ENCODE results near the gene FAM241A. TPM values are rescaled to one million over a fixed set of nuclear protein-coding genes. Genes with fewer than 3 reads are reported as not detected.
"Not testable (repeated sequence)": the region's sequence is repeated elsewhere in the genome, so short reads cannot be mapped to it uniquely, and the experiment has no call there.

FAM241A gene
- total and polyA plus RNA-seq, 9 donors: 1.0 to 4.9 (median 2.2) TPM

GRCh38 chr4:112152521-112152920 lies 7.3 kb downstream of the FAM241A start:
- no peak for DNase-seq
- WGBS, 3 donors: 78 to 91% (median 89%) methylated on average over 6 of the region's 6 CpGs
- Histone ChIP-seq H3K9me3 (no peaks in the 10 kb centered on the region), H3K27me3 (no peaks in the 10 kb centered on the region), H3K27ac (no peak overlapping the region), H3K36me3 (no peaks in the 10 kb centered on the region), H3K4me3 (no peak overlapping the region), H3K4me1 (ENCODE audit: insufficient read depth) (peaks cover 1% of the 10 kb centered on the region)
- TF ChIP-seq EP300 (IDR thresholded peaks at IDR 0.05): no peak
- intact Hi-C loops (cut with DNase I): no loop called here

- 77 to 86% (median 81%) methylated on average over 4 of the region's 4 CpGs for WGBS, 3 donors
- intact Hi-C loops (cut with DNase I): no loop called here
- TF ChIP-seq POLR2A (IDR thresholded peaks at IDR 0.05): no peak
- no peak for TF ChIP-seq CTCF (IDR thresholded peaks at IDR 0.05)
- TF ChIP-seq EP300 (IDR thresholded peaks at IDR 0.05): no peak
- no peak overlapping the region for H3K4me3 ChIP-seq
- DNase-seq: no peak
- H3K27me3 ChIP-seq: no peaks in the 10 kb centered on the region
- no peak overlapping the region for H3K27ac ChIP-seq
- no peaks in the 10 kb centered on the region for H3K36me3 ChIP-seq
- no peaks in the 10 kb centered on the region for H3K9me3 ChIP-seq
- H3K4me1 ChIP-seq (ENCODE audit: insufficient read depth): no peaks in the 10 kb centered on the region
Observed at GRCh38 chr4:112153211-112153791, 8.0 kb downstream of the FAM241A start.

GRCh38 chr4:112156112-112156511 lies 10.9 kb downstream of the FAM241A start:
- no peak for DNase-seq
- Histone ChIP-seq H3K4me1 (ENCODE audit: insufficient read depth) (no peaks in the 10 kb centered on the region), H3K4me3 (no peak overlapping the region), H3K27me3 (no peaks in the 10 kb centered on the region), H3K9me3 (no peaks in the 10 kb centered on the region), H3K36me3 (no peaks in the 10 kb centered on the region), H3K27ac (no peak overlapping the region)
- TF ChIP-seq POLR2A (IDR thresholded peaks at IDR 0.05) (no peak), EP300 (IDR thresholded peaks at IDR 0.05) (no peak), CTCF (IDR thresholded peaks at IDR 0.05) (no peak)
- 43 to 50% (median 47%) methylated on average over 1 of the region's 1 CpG for WGBS, 3 donors
- intact Hi-C loops (cut with DNase I): no loop called here

GRCh38 chr4:112156553-112156952 lies 11.3 kb downstream of the FAM241A start:
- H3K4me3 ChIP-seq: no peak overlapping the region
- no peaks in the 10 kb centered on the region for H3K27me3 ChIP-seq
- H3K27ac ChIP-seq: no peak overlapping the region
- H3K4me1 ChIP-seq (ENCODE audit: insufficient read depth): no peaks in the 10 kb centered on the region
- no peaks in the 10 kb centered on the region for H3K36me3 ChIP-seq
- TF ChIP-seq EP300 (IDR thresholded peaks at IDR 0.05): no peak
- no peak for TF ChIP-seq CTCF (IDR thresholded peaks at IDR 0.05)
- no peak for TF ChIP-seq POLR2A (IDR thresholded peaks at IDR 0.05)
- DNase-seq: no peak
- intact Hi-C loops (cut with DNase I): no loop called here
- no peaks in the 10 kb centered on the region for H3K9me3 ChIP-seq

GRCh38 chr4:112163706-112164105 lies 18.5 kb downstream of the FAM241A start:
- 92 to 99% (median 95%) methylated on average over 3 of the region's 3 CpGs for WGBS, 3 donors
- DNase-seq; H3K27me3 ChIP-seq; H3K27ac ChIP-seq; H3K4me1 ChIP-seq (ENCODE audit: insufficient read depth); intact Hi-C loops (cut with DNase I); H3K9me3 ChIP-seq; H3K4me3 ChIP-seq; H3K36me3 ChIP-seq: not testable (repeated sequence)

All from ovary (tissue), 9 donors.